ENCODE data around the gene EPHB4. TPM values are rescaled to one million over a fixed set of nuclear protein-coding genes. Genes with fewer than 3 reads are reported as not detected.
A peak's percentile ranks its signal among the peaks of the same experiment; 100 is the strongest.

Gene EPHB4
- total RNA-seq, 1 donor from 2014 or later, result 88.9 TPM

DNA sequence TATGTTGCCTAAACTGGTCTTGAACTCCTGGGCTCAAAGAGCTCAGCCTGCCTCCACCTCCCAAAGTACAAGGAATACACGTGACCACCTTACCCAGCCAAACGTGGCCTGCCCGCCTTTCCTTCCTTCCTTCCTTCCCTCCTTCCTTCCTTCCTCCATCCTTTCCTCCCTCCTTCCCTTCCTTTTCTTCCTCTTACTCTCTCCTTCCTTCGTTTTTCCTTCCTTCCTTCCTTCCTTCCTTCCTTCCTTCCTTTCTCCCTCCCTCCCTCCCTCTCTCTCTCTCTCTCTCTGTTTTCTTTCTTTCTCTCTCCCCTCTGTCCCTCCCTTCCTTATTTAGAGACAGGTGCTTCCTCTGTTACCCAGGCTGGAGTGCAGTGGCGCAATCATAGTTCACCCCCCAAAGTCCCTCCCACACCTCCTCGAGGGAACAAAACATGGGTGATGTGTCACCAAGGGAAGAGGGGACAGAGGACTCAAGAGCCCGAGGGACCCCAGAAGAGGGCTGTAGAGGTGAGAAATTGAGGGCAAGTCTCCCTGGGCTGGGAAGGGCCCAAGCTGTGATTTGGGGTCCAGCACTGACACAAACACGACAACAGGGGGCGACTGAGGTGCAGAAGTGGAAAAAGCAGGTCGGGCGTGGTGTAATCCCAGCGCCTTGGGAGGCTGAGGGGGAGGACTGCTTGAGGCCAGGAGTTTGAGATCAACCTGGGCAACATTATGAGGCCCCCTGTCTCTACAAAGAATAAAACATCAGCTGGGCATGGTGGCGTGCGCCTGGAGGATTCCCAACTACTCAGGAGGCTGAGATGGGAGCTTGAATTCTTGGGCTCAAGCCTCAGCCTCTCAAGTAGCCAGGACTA lies 28.1 kb downstream of the EPHB4 start:
- Mint-ChIP-seq H3K27ac (ENCODE audit: unreplicated experiment) (no peak overlapping the region), H3K9me3 (ENCODE audit: unreplicated experiment) (no peaks in the 10 kb centered on the region), H3K4me3 (ENCODE audit: unreplicated experiment) (no peak overlapping the region), H3K27me3 (ENCODE audit: unreplicated experiment) (no peaks in the 10 kb centered on the region), H3K36me3 (ENCODE audit: unreplicated experiment) (peaks cover 7% of the 10 kb centered on the region), H3K4me1 (ENCODE audit: unreplicated experiment) (peaks cover 48% of the 10 kb centered on the region)
- TF ChIP-seq CTCF (IDR thresholded peaks at IDR 0.05), result peak; percentile 66
- DNase-seq (ENCODE audit: extremely low spot score, unreplicated experiment), result no peak

GRCh38 chr7:100794741-100795140 lies 32.6 kb downstream of the EPHB4 start:
- Mint-ChIP-seq H3K9me3 (ENCODE audit: unreplicated experiment) (no peaks in the 10 kb centered on the region), H3K4me1 (ENCODE audit: unreplicated experiment) (peaks cover 14% of the 10 kb centered on the region), H3K36me3 (ENCODE audit: unreplicated experiment) (no peaks in the 10 kb centered on the region), H3K27me3 (ENCODE audit: unreplicated experiment) (no peaks in the 10 kb centered on the region), H3K4me3 (ENCODE audit: unreplicated experiment) (no peak overlapping the region), H3K27ac (ENCODE audit: unreplicated experiment) (no peak overlapping the region)
- no peak for DNase-seq (ENCODE audit: extremely low spot score, unreplicated experiment)
- no peak for TF ChIP-seq CTCF (IDR thresholded peaks at IDR 0.05)

- no peak overlapping the region for H3K27ac Mint-ChIP-seq (ENCODE audit: unreplicated experiment)
These were observed 33.3 kb downstream of the EPHB4 start for GRCh38 chr7:100793806-100794660.

DNA sequence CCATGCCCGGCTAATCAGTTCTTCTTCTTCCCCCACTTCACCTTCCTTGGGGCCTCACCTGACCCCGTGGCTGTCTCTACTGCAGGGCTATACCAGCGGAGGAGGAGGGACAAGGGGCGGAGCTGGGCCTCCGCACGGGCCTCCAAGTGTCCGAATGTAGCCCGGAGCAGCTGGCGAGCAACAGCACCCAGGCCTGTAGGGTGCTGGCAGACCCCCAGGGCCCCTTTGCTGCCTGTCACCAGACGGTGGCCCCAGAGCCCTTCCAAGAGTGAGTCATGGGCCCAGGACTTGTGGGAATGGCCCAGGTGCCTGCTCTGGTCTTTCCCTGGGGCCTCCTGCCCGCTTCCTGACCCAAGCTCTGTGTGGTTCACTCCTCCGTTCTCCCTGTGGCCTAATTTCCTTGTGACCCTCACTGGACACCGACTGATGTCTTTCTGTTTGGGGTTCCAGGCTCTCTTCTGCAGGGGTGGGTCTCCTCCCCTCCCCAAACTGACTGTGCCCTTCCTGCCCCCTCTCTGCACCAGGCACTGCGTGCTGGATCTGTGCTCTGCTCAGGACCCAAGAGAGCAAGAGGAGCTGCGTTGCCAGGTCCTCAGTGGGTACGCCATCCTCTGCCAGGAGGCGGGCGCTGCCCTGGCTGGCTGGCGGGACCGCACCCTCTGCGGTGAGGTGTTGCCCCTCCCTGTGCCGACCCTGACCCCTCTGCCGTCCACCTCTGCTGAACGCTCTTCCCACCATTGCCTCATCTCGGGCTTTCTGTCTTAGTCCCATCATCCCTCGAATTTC lies 35.2 kb downstream of the EPHB4 start:
- no peaks in the 10 kb centered on the region for H3K36me3 Mint-ChIP-seq (ENCODE audit: unreplicated experiment)
- no peaks in the 10 kb centered on the region for H3K27me3 Mint-ChIP-seq (ENCODE audit: unreplicated experiment)
- no peak overlapping the region for H3K27ac Mint-ChIP-seq (ENCODE audit: unreplicated experiment)
- no peak for TF ChIP-seq CTCF (IDR thresholded peaks at IDR 0.05)
- H3K4me1 Mint-ChIP-seq (ENCODE audit: unreplicated experiment), result peaks cover 9% of the 10 kb centered on the region
- no peak overlapping the region for H3K4me3 Mint-ChIP-seq (ENCODE audit: unreplicated experiment)
- H3K9me3 Mint-ChIP-seq (ENCODE audit: unreplicated experiment), result no peaks in the 10 kb centered on the region
- no peak for DNase-seq (ENCODE audit: extremely low spot score, unreplicated experiment)

More at GRCh38 chr7:100793806-100794660, 33.3 kb downstream of the EPHB4 start:
- no peaks in the 10 kb centered on the region for H3K27me3 Mint-ChIP-seq (ENCODE audit: unreplicated experiment)
- H3K9me3 Mint-ChIP-seq (ENCODE audit: unreplicated experiment), result no peaks in the 10 kb centered on the region
- DNase-seq (ENCODE audit: extremely low spot score, unreplicated experiment), result no peak
- no peaks in the 10 kb centered on the region for H3K36me3 Mint-ChIP-seq (ENCODE audit: unreplicated experiment)
- no peak overlapping the region for H3K4me3 Mint-ChIP-seq (ENCODE audit: unreplicated experiment)
- TF ChIP-seq CTCF (IDR thresholded peaks at IDR 0.05), result no peak
- H3K4me1 Mint-ChIP-seq (ENCODE audit: unreplicated experiment), result peaks cover 9% of the 10 kb centered on the region
